Brain microvascular endothelial cell (primary cell): ENCODE data around the gene ELMO1.
A peak's percentile ranks its signal among the peaks of the same experiment; 100 is the strongest.

Experiments used
- DNase-seq: peaks from one replicate; pipeline ENCODE4 v3.0.0-alpha.2; 2020
- H3K27ac ChIP-seq: fragments of 250-450 bp; sonication (Bioruptor Pico); 2 replicates; pipeline ENCODE4 v1.5.1; 2020; ENCODE audit warnings: mild to moderate bottlenecking, moderate library complexity
- H3K27me3 ChIP-seq: fragments of 250-450 bp; sonication (Bioruptor Pico); replicated peaks from 2 replicates; pipeline ENCODE4 v1.5.1; 2020; ENCODE audit warnings: mild to moderate bottlenecking
- H3K36me3 ChIP-seq: fragments of 250-450 bp; sonication (Bioruptor Pico); replicated peaks from 2 replicates; pipeline ENCODE4 v1.5.1; 2020; ENCODE audit warnings: mild to moderate bottlenecking
- H3K4me3 ChIP-seq: 2 replicates; pipeline ENCODE4 v1.5.1; 2011; ENCODE audit warnings: low read depth, mild to moderate bottlenecking, control low read depth, low read length, moderate library complexity
- in situ Hi-C: cut with HindIII; loops from 2 replicates; pipeline ENCODE4 v1.10.0; 2017; ENCODE audit warnings: low sequenced_read_pairs, low pct_ligation_motif_present
- TF ChIP-seq, protein P1 (sequence below): IDR thresholded peaks from 2 replicates; pipeline ENCODE4 v1.5.1; 2011; ENCODE audit warnings: low read depth, mild to moderate bottlenecking, moderate library complexity, low read length, control low read depth, inconsistent platforms; ENCODE audit errors: missing control alignments

The ELMO1 gene

GRCh38 chr7:37118004-37118403 lies 330.7 kb downstream of the ELMO1 start:
- Histone ChIP-seq H3K4me3 (no peak overlapping the region), H3K27ac (no peak overlapping the region), H3K27me3 (no peaks in the 10 kb centered on the region), H3K36me3 (no peaks in the 10 kb centered on the region)
- in situ Hi-C loops = no loop called here
- TF ChIP-seq, protein P1, sequence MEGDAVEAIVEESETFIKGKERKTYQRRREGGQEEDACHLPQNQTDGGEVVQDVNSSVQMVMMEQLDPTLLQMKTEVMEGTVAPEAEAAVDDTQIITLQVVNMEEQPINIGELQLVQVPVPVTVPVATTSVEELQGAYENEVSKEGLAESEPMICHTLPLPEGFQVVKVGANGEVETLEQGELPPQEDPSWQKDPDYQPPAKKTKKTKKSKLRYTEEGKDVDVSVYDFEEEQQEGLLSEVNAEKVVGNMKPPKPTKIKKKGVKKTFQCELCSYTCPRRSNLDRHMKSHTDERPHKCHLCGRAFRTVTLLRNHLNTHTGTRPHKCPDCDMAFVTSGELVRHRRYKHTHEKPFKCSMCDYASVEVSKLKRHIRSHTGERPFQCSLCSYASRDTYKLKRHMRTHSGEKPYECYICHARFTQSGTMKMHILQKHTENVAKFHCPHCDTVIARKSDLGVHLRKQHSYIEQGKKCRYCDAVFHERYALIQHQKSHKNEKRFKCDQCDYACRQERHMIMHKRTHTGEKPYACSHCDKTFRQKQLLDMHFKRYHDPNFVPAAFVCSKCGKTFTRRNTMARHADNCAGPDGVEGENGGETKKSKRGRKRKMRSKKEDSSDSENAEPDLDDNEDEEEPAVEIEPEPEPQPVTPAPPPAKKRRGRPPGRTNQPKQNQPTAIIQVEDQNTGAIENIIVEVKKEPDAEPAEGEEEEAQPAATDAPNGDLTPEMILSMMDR = no peak
- DNase-seq = no peak

DNA sequence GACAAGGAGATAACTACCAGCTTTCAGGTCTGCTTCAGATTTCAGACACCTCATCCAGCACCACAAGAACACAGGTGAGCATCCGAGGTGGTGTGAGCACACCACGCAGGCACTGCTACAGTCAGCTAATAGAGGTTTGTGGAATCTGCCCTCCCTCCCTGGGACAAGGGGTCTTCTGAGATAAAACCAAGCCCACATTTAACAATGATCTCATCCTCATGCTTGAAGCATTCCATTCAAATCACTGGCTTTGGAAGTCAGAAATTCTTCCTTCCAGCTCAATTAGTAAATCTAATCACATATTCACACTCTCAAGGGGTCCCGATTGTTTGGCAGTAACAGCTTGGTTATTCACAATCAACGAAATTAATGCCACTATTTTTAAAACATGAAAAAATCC lies 331.4 kb downstream of the ELMO1 start:
- TF ChIP-seq, protein P1 = no peak
- H3K27ac ChIP-seq = no peak overlapping the region
- no peak for DNase-seq
- in situ Hi-C loops = no loop called here
- no peak overlapping the region for H3K4me3 ChIP-seq
- no peaks in the 10 kb centered on the region for H3K27me3 ChIP-seq
- H3K36me3 ChIP-seq = no peaks in the 10 kb centered on the region

DNA sequence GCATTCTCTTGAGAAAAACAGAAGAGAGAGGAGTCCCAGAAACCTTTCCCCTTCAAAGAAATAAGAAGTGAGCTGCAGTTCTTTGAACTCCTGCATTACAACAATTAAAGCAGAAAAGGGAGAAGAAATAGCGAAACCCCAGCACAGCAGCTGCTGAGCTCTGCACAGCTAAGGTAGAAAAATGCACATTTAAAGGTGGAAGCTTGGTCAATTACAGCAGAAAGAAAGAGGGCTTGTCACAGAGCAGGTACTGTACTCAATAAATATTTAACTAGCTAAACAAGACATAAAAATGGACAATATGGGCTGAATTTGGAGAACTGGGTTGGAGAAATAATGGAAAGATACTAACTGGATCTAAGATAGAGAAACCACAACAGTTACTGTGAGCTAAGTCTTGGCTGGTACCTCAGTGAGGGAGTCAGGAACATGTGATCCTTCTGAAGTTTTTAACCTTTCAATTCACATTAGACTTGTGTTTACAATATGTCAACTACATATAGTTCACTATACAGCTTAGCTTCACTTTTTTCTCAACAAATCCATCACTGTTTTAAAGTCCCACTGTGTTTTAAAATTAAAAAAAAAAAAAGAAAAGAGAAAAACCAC lies 332.5 kb downstream of the ELMO1 start:
- Histone ChIP-seq H3K27ac (no peak overlapping the region), H3K36me3 (no peaks in the 10 kb centered on the region), H3K4me3 (no peak overlapping the region), H3K27me3 (no peaks in the 10 kb centered on the region)
- in situ Hi-C loops = no loop called here
- no peak for DNase-seq
- TF ChIP-seq, protein P1 = no peak

- no peak overlapping the region for H3K27ac ChIP-seq
- TF ChIP-seq, protein P1 = no peak
- H3K36me3 ChIP-seq = no peaks in the 10 kb centered on the region
- no peaks in the 10 kb centered on the region for H3K27me3 ChIP-seq
- in situ Hi-C loops = no loop called here
- H3K4me3 ChIP-seq = no peak overlapping the region
- peak; percentile 31 for DNase-seq
Measured at GRCh38 chr7:37113661-37114355, 334.9 kb downstream of the ELMO1 start.

DNA sequence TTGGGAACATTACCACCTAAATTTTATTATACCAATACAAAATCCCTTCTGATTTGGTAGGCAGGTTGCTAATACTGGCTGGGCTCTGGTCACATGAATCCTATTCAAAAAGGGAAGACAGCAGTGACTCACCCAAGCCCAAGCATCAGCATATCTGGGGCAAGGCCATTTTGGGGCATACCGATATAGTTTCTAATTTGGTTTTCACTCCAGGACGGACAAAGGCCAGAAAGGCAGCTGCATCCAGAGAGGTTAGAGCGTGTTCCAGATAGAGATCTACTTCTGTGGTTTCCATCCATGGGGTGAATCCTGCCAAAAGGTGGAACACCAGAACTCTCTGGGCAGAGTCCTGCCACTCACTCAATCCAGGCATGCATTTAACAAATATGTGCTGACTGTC lies 335.8 kb downstream of the ELMO1 start:
- in situ Hi-C loops = no loop called here
- H3K27me3 ChIP-seq = no peaks in the 10 kb centered on the region
- H3K27ac ChIP-seq = no peak overlapping the region
- H3K36me3 ChIP-seq = no peaks in the 10 kb centered on the region
- H3K4me3 ChIP-seq = no peak overlapping the region
- no peak for DNase-seq
- TF ChIP-seq, protein P1 = no peak

- Histone ChIP-seq H3K4me3 (no peak overlapping the region), H3K27me3 (no peaks in the 10 kb centered on the region), H3K36me3 (no peaks in the 10 kb centered on the region), H3K27ac (no peak overlapping the region)
- no peak for DNase-seq
- in situ Hi-C loops = no loop called here
- TF ChIP-seq, protein P1 = no peak
Measured at GRCh38 chr7:37112218-37112617, 336.4 kb downstream of the ELMO1 start.
